NT2/D1 (cell line): ENCODE measurements around the gene MEIOB.

Source experiments
- YY1 ChIP-seq: IDR thresholded peaks from 2 replicates; pipeline ENCODE4 v1.6.1; 2011; ENCODE audit not compliant: insufficient read length, insufficient read depth
- ZNF274 ChIP-seq: IDR thresholded peaks from 2 replicates; pipeline ENCODE4 v1.6.1; 2011; ENCODE audit warnings: mild to moderate bottlenecking, low read depth, low read length

DNA sequence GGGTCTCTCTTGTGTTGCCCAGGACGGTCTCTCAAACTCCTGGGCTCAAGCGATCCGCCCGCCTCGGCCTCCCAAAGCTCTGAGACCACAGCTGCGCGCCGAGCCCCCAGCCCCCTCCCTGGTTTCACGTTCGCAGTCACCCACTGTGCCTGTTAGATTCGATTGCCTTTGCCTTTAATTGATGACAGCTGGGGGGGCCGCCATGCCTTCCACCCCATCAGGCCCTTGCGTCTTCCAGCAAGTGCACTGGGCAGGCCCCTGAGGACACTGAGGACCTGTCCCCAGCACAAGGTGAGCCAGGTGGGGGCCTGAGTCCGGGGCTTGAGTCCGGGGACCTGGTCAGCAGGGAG is 81.7 kb downstream of the MEIOB start:
- TF ChIP-seq ZNF274: no peak
- TF ChIP-seq YY1: no peak
